H9 (cell line): ENCODE data around the gene ADAMTS3. TPM values are rescaled to one million over a fixed set of nuclear protein-coding genes. Genes with fewer than 3 reads are reported as not detected.

Experiments
- DNase-seq: peaks from one replicate; pipeline ENCODE4 v3.0.0-alpha.2; 2017
- H2AFZ ChIP-seq: one replicate; pipeline ENCODE4 v1.6.1; 2013; ENCODE audit warnings: mild to moderate bottlenecking, low read length, control low read depth, moderate library complexity
- H2AK5ac ChIP-seq: 2 replicates; pipeline ENCODE4 v1.6.1; 2013; ENCODE audit warnings: low read length, control low read depth, mixed read lengths; ENCODE audit not compliant: insufficient read length
- H2BK120ac ChIP-seq: one replicate; pipeline ENCODE4 v1.6.1; 2013; ENCODE audit warnings: low read depth, mild to moderate bottlenecking, low read length, control low read depth, inconsistent platforms; ENCODE audit not compliant: poor library complexity, severe bottlenecking
- H2BK12ac ChIP-seq: 2 replicates; pipeline ENCODE4 v1.6.1; 2013; ENCODE audit warnings: low read length, control low read depth, mixed read lengths, low read depth; ENCODE audit not compliant: insufficient read length
- H2BK15ac ChIP-seq: 2 replicates; pipeline ENCODE4 v1.6.1; 2013; ENCODE audit warnings: low read depth, low read length, control low read depth
- H2BK20ac ChIP-seq: one replicate; pipeline ENCODE4 v1.6.1; 2013; ENCODE audit warnings: low read depth, mild to moderate bottlenecking, low read length, control low read depth, inconsistent platforms; ENCODE audit not compliant: poor library complexity, severe bottlenecking
- H2BK5ac ChIP-seq: 2 replicates; pipeline ENCODE4 v1.6.1; 2013; ENCODE audit warnings: low read length, control low read depth, mixed read lengths; ENCODE audit not compliant: insufficient read length
- H3K14ac ChIP-seq: 2 replicates; pipeline ENCODE4 v1.6.1; 2013; ENCODE audit warnings: low read length, control low read depth; ENCODE audit not compliant: insufficient read depth
- H3K18ac ChIP-seq: 2 replicates; pipeline ENCODE4 v1.6.1; 2013; ENCODE audit warnings: low read depth, mild to moderate bottlenecking, mixed read lengths, low read length, control low read depth; ENCODE audit not compliant: insufficient read length
- H3K23ac ChIP-seq: 2 replicates; pipeline ENCODE4 v1.6.1; 2013; ENCODE audit warnings: low read length, control low read depth, mixed read lengths, low read depth; ENCODE audit not compliant: insufficient read length
- H3K23me2 ChIP-seq: 2 replicates; pipeline ENCODE4 v1.6.1; 2013; ENCODE audit warnings: low read depth, mild to moderate bottlenecking, mixed read lengths, low read length, control low read depth; ENCODE audit not compliant: insufficient read length, poor library complexity, severe bottlenecking
- H3K27ac ChIP-seq: 2 replicates; pipeline ENCODE4 v1.5.1; 2013; ENCODE audit warnings: low read length, control low read depth, mixed read lengths, low read depth; ENCODE audit not compliant: insufficient read length
- H3K27me3 ChIP-seq: 2 replicates; pipeline ENCODE4 v1.6.1; 2013; ENCODE audit warnings: low read length, control low read depth, inconsistent platforms; ENCODE audit not compliant: insufficient read depth
- H3K4ac ChIP-seq: 2 replicates; pipeline ENCODE4 v1.6.1; 2013; ENCODE audit warnings: low read depth, mild to moderate bottlenecking, control low read depth, inconsistent platforms, low read length, moderate library complexity
- H3K4me1 ChIP-seq: 2 replicates; pipeline ENCODE4 v1.6.1; 2013; ENCODE audit warnings: low read length, control low read depth, inconsistent platforms; ENCODE audit not compliant: insufficient read depth
- H3K4me2 ChIP-seq: 2 replicates; pipeline ENCODE4 v1.6.1; 2013; ENCODE audit warnings: low read length, control low read depth, mixed read lengths; ENCODE audit not compliant: insufficient read length, insufficient read depth
- H3K56ac ChIP-seq: 2 replicates; pipeline ENCODE4 v1.6.1; 2013; ENCODE audit warnings: low read depth, mild to moderate bottlenecking, mixed read lengths, low read length, control low read depth; ENCODE audit not compliant: insufficient read length
- H3K79me1 ChIP-seq: 2 replicates; pipeline ENCODE4 v1.6.1; 2013; ENCODE audit warnings: low read depth, mild to moderate bottlenecking, moderate library complexity, low read length, control low read depth, inconsistent platforms; ENCODE audit not compliant: insufficient read depth, poor library complexity, severe bottlenecking
- H3K79me2 ChIP-seq: 2 replicates; pipeline ENCODE4 v1.6.1; 2013; ENCODE audit warnings: low read length, control low read depth, inconsistent platforms; ENCODE audit not compliant: insufficient read depth
- H3K9ac ChIP-seq: 2 replicates; pipeline ENCODE4 v1.6.1; 2013; ENCODE audit warnings: low read length, control low read depth, mixed read lengths; ENCODE audit not compliant: insufficient read length; ENCODE audit errors: extremely low read depth
- H3K9me3 ChIP-seq: one replicate; pipeline ENCODE4 v1.6.1; 2013; ENCODE audit warnings: low read depth, low read length, inconsistent platforms; ENCODE audit not compliant: control insufficient read depth
- H3T11ph ChIP-seq: one replicate; pipeline ENCODE4 v1.6.1; 2013; ENCODE audit warnings: mild to moderate bottlenecking, low read length, control low read depth, inconsistent platforms
- H4K20me1 ChIP-seq: one replicate; pipeline ENCODE4 v1.6.1; 2013; ENCODE audit not compliant: control insufficient read depth, insufficient read length, insufficient read depth
- H4K5ac ChIP-seq: 2 replicates; pipeline ENCODE4 v1.6.1; 2013; ENCODE audit warnings: low read depth, mild to moderate bottlenecking, mixed read lengths, low read length, control low read depth; ENCODE audit not compliant: insufficient read length
- H4K8ac ChIP-seq: replicated peaks from 2 replicates; pipeline ENCODE4 v1.6.1; 2013; ENCODE audit warnings: low read length, control low read depth, mixed read lengths, low read depth; ENCODE audit not compliant: insufficient read length
- H4K91ac ChIP-seq: 2 replicates; pipeline ENCODE4 v1.6.1; 2013; ENCODE audit warnings: low read depth, mild to moderate bottlenecking, moderate library complexity, mixed read lengths, low read length, control low read depth; ENCODE audit not compliant: insufficient read length
- H3K27ac Mint-ChIP-seq, 3 experiments: 2 replicates in 2 of 3; 3 replicates in 1 of 3; pipeline ENCODE4 v1.8.0; 2020 to 2021; ENCODE audit warnings: mixed read lengths in 3 of 3, mild to moderate bottlenecking in 1 of 3, moderate library complexity in 1 of 3
- H3K27me3 Mint-ChIP-seq: 2 replicates; pipeline ENCODE4 v1.8.0; 2021; ENCODE audit warnings: low read depth, mild to moderate bottlenecking, moderate library complexity, mixed read lengths
- H3K36me3 Mint-ChIP-seq, 3 experiments: 2 replicates in 2 of 3; 3 replicates in 1 of 3; pipeline ENCODE4 v1.8.0; 2020 to 2021; ENCODE audit warnings: low read depth in 3 of 3, mixed read lengths in 3 of 3; ENCODE audit not compliant: insufficient read depth in 1 of 3
- H3K4me1 Mint-ChIP-seq, 2 experiments: 2 replicates each; pipeline ENCODE4 v1.8.0; 2020; ENCODE audit warnings: mixed read lengths in 2 of 2
- H3K4me3 Mint-ChIP-seq, 2 experiments: 2 replicates in 1 of 2; 3 replicates in 1 of 2; pipeline ENCODE4 v1.8.0; 2020 to 2021; ENCODE audit warnings: mild to moderate bottlenecking in 2 of 2, mixed read lengths in 2 of 2, moderate library complexity in 1 of 2
- H3K9me3 Mint-ChIP-seq, 2 experiments: 2 replicates in 1 of 2; 3 replicates in 1 of 2; pipeline ENCODE4 v1.8.0; 2020; ENCODE audit warnings: mild to moderate bottlenecking in 2 of 2, mixed read lengths in 2 of 2, moderate library complexity in 1 of 2
- total RNA-seq: library from RNA; stranded (reverse); gene quantifications from 2 replicates; pipeline ENCODE4 v1.2.1, GENCODE V29; 2021
- TF ChIP-seq, protein P1 (sequence below): fragments of 200-600 bp; sonication (generic); conservative IDR thresholded peaks from 3 replicates; pipeline ENCODE4 v1.8.0; 2021; ENCODE audit warnings: antibody characterized with exemption, mild to moderate bottlenecking

The ADAMTS3 gene
- total RNA-seq, 1 experiment from 2014 or later: 1.1 TPM

GRCh38 chr4:72366601-72367000 is 202.4 kb downstream of the ADAMTS3 start:
- Mint-ChIP-seq H3K27ac (no peak overlapping the region), H3K27me3 (no peaks in the 10 kb centered on the region), H3K9me3 (no peaks in the 10 kb centered on the region), H3K4me3 (no peak overlapping the region), H3K36me3 (no peaks in the 10 kb centered on the region), H3K4me1 (no peaks in the 10 kb centered on the region)
- Histone ChIP-seq H4K8ac (no peak overlapping the region), H2BK12ac (no peak overlapping the region), H4K20me1 (no peaks in the 10 kb centered on the region), H3T11ph (no peak overlapping the region), H2BK20ac (no peak overlapping the region), H3K14ac (no peak overlapping the region), H3K23ac (no peak overlapping the region), H3K27ac (no peak overlapping the region), H2BK5ac (no peak overlapping the region), H3K4ac (no peak overlapping the region), H2BK120ac (no peak overlapping the region), H3K56ac (no peak overlapping the region), H2BK15ac (no peak overlapping the region), H4K91ac (no peak overlapping the region), H3K9ac (no peak overlapping the region), H3K23me2 (no peaks in the 10 kb centered on the region), H3K27me3 (no peaks in the 10 kb centered on the region), H3K9me3 (no peaks in the 10 kb centered on the region), H2AFZ (no peak overlapping the region), H3K79me2 (no peaks in the 10 kb centered on the region), H4K5ac (no peak overlapping the region), H3K79me1 (no peaks in the 10 kb centered on the region), H3K18ac (no peak overlapping the region), H3K4me2 (no peak overlapping the region), H3K4me1 (no peaks in the 10 kb centered on the region), H2AK5ac (no peak overlapping the region)
- no peak for DNase-seq
- TF ChIP-seq, protein P1, sequence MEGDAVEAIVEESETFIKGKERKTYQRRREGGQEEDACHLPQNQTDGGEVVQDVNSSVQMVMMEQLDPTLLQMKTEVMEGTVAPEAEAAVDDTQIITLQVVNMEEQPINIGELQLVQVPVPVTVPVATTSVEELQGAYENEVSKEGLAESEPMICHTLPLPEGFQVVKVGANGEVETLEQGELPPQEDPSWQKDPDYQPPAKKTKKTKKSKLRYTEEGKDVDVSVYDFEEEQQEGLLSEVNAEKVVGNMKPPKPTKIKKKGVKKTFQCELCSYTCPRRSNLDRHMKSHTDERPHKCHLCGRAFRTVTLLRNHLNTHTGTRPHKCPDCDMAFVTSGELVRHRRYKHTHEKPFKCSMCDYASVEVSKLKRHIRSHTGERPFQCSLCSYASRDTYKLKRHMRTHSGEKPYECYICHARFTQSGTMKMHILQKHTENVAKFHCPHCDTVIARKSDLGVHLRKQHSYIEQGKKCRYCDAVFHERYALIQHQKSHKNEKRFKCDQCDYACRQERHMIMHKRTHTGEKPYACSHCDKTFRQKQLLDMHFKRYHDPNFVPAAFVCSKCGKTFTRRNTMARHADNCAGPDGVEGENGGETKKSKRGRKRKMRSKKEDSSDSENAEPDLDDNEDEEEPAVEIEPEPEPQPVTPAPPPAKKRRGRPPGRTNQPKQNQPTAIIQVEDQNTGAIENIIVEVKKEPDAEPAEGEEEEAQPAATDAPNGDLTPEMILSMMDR: no peak
